Neural crest cell (in vitro differentiated cells): Measurements from ENCODE around the gene NOTO. TPM values are rescaled to one million over a fixed set of nuclear protein-coding genes. Genes with fewer than 3 reads are reported as not detected.

Experiments used
- DNase-seq: peaks from one replicate; pipeline ENCODE4 v3.0.0; 2021; ENCODE audit warnings: low read depth, mixed read lengths, low spot score
- H3K27ac Mint-ChIP-seq: one replicate; pipeline ENCODE4 v1.8.0; 2021; ENCODE audit warnings: mild to moderate bottlenecking, mixed read lengths; ENCODE audit not compliant: unreplicated experiment
- H3K27me3 Mint-ChIP-seq: 2 replicates; pipeline ENCODE4 v1.8.0; 2021; ENCODE audit warnings: low read depth, mild to moderate bottlenecking, mixed read lengths
- H3K36me3 Mint-ChIP-seq: 2 replicates; pipeline ENCODE4 v1.8.0; 2021; ENCODE audit warnings: low read depth, mild to moderate bottlenecking, mixed read lengths
- H3K4me1 Mint-ChIP-seq: 2 replicates; pipeline ENCODE4 v1.8.0; 2021; ENCODE audit warnings: mixed read lengths
- H3K4me3 Mint-ChIP-seq: one replicate; pipeline ENCODE4 v1.8.0; 2021; ENCODE audit warnings: mild to moderate bottlenecking, mixed read lengths
- H3K9me3 Mint-ChIP-seq: 2 replicates; pipeline ENCODE4 v1.8.0; 2021; ENCODE audit warnings: mixed read lengths
- total RNA-seq: library from RNA; stranded (reverse); gene quantifications from 2 replicates; pipeline ENCODE4 v1.2.1, GENCODE V29; 2021
- TF ChIP-seq, protein P1 (sequence below): fragments of 200-600 bp; sonication (generic); conservative IDR thresholded peaks from 2 replicates; pipeline ENCODE4 v1.5.0; 2021; ENCODE audit warnings: antibody characterized with exemption, mild to moderate bottlenecking

The NOTO gene
- total RNA-seq, 1 donor from 2014 or later: not detected

DNA sequence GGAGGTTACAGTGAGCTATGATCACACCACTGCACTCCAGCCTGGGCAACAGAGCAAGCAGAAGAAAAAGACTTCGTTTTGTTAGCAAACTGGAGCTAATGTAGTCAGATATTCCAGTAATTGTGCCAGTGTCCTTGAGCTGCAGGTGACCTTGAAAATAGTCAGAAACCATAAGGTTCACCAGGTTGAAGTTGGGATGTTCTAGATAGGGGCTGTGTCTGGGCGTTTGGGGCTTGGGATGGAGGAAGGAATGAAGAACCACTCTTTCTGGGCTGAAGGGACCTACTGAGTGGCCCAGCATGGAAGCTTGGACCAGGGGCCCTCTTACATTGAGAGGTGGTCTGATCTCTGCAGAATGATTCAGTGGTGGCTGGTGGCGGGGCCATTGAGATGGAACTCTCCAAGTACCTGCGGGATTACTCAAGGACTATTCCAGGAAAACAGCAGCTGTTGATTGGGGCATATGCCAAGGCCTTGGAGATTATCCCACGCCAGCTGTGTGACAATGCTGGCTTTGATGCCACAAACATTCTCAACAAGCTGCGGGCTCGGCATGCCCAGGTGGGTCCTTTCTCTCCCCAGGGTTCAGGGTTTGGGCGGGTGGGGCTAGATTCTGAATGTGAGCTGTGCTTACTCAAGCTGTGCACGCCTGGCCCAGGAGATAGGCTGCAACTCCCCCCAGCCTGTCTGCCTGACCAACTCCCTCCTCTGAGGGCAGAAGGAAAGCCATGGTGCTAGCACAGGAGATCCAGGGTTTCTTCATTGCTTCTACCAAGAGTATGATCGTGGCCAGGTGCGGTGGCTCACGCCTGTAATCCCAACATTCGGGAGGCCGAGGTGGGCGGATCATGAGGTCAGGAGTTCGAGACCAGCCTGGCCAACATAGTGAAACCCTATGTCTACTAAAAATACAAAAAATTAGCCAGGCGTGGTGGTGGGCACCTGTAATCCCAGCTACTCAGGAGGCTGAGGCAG is 48.8 kb downstream of the NOTO start:
- Mint-ChIP-seq H3K4me1 (no peaks in the 10 kb centered on the region), H3K36me3 (peaks cover 13% of the 10 kb centered on the region), H3K4me3 (no peak overlapping the region), H3K27ac (no peak overlapping the region), H3K27me3 (no peaks in the 10 kb centered on the region), H3K9me3 (no peaks in the 10 kb centered on the region)
- TF ChIP-seq, protein P1, sequence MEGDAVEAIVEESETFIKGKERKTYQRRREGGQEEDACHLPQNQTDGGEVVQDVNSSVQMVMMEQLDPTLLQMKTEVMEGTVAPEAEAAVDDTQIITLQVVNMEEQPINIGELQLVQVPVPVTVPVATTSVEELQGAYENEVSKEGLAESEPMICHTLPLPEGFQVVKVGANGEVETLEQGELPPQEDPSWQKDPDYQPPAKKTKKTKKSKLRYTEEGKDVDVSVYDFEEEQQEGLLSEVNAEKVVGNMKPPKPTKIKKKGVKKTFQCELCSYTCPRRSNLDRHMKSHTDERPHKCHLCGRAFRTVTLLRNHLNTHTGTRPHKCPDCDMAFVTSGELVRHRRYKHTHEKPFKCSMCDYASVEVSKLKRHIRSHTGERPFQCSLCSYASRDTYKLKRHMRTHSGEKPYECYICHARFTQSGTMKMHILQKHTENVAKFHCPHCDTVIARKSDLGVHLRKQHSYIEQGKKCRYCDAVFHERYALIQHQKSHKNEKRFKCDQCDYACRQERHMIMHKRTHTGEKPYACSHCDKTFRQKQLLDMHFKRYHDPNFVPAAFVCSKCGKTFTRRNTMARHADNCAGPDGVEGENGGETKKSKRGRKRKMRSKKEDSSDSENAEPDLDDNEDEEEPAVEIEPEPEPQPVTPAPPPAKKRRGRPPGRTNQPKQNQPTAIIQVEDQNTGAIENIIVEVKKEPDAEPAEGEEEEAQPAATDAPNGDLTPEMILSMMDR: no peak
- no peak for DNase-seq

DNA sequence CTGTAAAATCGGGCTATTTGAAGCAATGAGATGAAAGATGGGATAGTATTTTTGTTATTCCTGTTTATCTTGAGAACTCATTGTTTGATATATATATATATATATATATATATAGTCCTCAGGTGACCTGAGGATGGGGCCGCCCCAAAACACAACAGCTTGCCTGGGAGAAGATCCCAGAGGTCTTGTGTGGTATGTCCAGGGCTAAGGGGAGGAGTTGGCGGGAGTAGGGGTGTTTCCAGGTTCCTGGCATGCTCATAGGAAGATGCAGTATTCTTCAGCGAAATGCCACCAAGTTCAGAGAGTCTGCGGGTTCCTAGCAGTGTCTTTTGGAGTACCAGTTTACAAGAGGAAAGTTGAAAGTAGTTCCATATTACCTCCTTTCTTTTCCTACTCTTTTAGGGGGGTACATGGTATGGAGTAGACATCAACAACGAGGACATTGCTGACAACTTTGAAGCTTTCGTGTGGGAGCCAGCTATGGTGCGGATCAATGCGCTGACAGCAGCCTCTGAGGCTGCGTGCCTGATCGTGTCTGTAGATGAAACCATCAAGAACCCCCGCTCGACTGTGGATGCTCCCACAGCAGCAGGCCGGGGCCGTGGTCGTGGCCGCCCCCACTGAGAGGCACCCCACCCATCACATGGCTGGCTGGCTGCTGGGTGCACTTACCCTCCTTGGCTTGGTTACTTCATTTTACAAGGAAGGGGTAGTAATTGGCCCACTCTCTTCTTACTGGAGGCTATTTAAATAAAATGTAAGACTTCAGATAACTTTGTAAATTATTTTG is 50.1 kb downstream of the NOTO start:
- Mint-ChIP-seq H3K27me3 (peaks cover 2% of the 10 kb centered on the region), H3K36me3 (peaks cover 4% of the 10 kb centered on the region), H3K27ac (no peak overlapping the region), H3K9me3 (no peaks in the 10 kb centered on the region), H3K4me3 (no peak overlapping the region), H3K4me1 (no peaks in the 10 kb centered on the region)
- no peak for DNase-seq
- TF ChIP-seq, protein P1: no peak

DNA sequence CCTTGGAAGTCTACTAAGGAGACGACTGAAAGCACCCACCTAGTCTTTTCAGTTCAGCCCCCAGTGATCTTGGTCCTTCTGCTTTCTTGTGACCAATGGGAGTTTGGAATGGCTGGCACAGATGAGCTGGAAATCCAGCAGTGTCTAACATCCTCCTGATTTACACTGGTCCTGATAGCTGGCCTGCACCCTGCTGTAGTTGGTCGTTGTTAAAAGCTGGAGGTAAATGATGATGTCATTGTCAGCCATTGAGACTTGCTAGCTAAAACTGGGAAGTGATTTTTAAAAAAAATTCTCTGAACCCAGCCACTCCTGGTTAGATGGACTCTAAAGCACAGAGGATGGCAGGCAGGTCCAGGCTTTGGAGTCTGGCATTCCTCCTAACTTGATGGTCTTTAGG is 51.0 kb downstream of the NOTO start:
- H3K27ac Mint-ChIP-seq: no peak overlapping the region
- H3K4me1 Mint-ChIP-seq: no peaks in the 10 kb centered on the region
- H3K36me3 Mint-ChIP-seq: peaks cover 4% of the 10 kb centered on the region
- TF ChIP-seq, protein P1: no peak
- DNase-seq: no peak
- no peak overlapping the region for H3K4me3 Mint-ChIP-seq
- no peaks in the 10 kb centered on the region for H3K9me3 Mint-ChIP-seq
- peaks cover 2% of the 10 kb centered on the region for H3K27me3 Mint-ChIP-seq

DNA sequence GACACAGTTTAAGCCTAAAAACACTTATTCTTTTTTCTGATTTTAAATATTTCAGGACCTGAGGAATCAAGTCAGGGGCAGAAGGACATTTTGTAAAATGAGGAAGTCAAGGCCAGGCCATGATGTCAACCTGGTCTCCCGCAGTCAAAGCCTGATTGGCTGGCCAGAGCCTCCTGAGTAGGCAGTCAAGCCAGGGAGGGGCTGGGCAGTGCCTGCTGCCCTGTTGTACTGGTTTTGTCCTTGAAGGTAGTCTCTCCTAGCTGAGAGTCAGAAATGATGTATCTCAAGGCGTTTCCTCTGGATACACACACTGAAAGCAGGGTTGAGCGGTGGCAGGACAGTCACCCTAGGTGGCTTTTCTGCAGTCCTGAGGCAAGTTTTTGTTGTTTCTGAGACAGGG is 51.5 kb downstream of the NOTO start:
- no peak for DNase-seq
- Mint-ChIP-seq H3K9me3 (no peaks in the 10 kb centered on the region), H3K27ac (no peak overlapping the region), H3K4me1 (no peaks in the 10 kb centered on the region), H3K36me3 (peaks cover 4% of the 10 kb centered on the region), H3K27me3 (peaks cover 2% of the 10 kb centered on the region), H3K4me3 (no peak overlapping the region)
- TF ChIP-seq, protein P1: no peak

DNA sequence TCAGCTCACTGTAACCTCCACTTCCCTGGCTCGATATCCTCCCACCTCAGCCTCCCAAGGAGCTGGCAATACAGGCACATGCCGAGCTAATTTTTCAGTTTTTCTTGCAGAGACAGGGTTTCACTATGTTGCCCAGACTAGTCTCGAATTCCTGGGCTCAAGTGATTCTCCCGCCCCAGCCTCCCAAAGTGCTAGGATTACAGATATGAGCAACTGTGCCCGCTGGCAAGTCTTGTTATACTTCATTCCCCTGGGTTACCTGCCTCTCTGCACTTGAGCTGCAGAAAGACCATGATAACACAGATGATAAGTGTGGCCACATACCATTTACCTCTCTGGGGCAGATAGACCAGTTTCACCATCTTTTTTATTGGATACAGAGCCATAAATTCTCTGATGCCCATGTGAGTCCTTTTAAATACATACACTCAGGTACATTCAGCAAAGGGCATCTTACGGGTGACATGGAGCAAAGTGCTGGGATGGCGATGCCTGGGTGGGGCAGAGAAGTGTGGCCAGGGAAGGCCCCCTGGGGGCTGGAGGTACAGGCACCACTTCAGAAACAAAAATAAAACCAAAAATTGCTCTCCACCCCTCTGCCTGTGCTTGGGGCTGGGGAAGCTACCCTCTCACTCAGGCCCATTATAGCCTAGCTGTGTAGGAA is 52.1 kb downstream of the NOTO start:
- no peaks in the 10 kb centered on the region for H3K4me1 Mint-ChIP-seq
- peaks cover 2% of the 10 kb centered on the region for H3K36me3 Mint-ChIP-seq
- DNase-seq: no peak
- H3K4me3 Mint-ChIP-seq: no peak overlapping the region
- no peak overlapping the region for H3K27ac Mint-ChIP-seq
- peaks cover 2% of the 10 kb centered on the region for H3K27me3 Mint-ChIP-seq
- TF ChIP-seq, protein P1: no peak
- no peaks in the 10 kb centered on the region for H3K9me3 Mint-ChIP-seq
